GF-D8 (cell line): ENCODE measurements around the gene RSRC1.
"Not testable (repeated sequence)": the region's sequence is repeated elsewhere in the genome, so short reads cannot be mapped to it uniquely, and the experiment has no call there.

Source experiments
- DNase-seq: peaks from one replicate; lab custom pipeline; 2025; lab: John Stamatoyannopoulos, UW

The RSRC1 gene

DNA sequence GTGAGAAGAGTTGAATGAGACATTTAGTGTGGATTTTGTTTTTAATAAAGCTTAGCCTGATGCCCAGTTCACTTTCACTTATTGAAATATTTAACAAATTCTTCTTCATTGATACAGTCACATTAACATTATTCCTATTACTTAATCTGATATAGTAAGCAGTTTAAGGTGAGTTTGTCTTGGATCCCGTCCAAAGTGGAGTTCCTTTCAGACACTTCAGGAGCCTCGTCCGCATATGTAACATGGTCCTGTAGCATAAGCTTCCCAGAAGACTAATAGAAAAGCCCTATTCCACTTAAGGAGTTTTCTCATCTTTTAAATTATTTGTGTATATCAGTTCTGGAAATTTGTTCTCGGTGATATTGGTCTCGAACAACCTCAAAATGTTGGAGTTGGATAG, 421.4 kb downstream of the RSRC1 start:
- no peak for DNase-seq

DNA sequence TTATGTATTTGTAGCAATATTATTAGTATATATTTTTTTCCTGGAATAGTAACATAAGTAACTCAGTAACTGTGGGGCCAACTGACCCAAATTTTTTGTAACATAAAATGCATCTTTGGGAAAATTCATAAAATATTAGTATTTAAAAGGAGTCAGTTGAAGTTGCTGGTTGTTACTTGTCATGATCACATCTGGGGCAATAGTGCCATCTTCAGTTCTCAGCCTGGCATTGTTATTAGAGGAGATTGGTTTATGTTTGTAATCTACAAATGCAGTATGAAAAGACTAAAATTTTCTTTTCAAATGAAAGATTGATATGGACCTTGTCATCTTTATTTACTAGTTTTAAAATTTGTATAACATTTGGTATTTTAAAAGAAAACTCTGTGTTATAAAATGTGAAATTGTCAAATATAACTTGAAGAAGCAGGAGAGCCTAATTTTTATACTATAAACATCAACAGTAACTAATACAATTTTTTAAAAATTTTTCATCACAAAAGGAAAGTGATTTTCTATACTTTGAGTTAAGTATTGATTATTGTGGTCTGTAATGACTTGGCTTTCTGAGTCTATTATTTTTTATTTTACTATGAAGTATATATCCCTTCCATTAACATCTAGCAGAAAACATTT, 422.3 kb downstream of the RSRC1 start:
- DNase-seq, result peak; percentile 12

DNA sequence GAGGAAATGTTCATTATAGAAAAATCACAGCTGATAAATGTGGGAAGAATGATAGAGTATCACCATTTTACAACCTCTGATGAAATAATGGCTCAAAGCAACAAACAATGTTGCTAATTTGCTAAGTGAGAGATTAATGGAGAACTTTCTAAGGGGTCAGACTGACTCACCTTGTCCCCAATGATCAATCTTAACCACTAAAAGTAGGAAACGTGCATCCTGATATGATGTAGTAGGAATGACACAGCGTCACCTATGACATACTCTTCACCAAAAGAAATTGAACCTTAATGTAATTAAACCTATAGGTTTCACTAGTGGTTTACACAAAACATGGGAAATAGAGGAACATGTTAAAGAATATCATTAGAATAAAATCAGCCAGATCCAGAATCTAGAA, 426.0 kb downstream of the RSRC1 start:
- DNase-seq, result no peak

DNA sequence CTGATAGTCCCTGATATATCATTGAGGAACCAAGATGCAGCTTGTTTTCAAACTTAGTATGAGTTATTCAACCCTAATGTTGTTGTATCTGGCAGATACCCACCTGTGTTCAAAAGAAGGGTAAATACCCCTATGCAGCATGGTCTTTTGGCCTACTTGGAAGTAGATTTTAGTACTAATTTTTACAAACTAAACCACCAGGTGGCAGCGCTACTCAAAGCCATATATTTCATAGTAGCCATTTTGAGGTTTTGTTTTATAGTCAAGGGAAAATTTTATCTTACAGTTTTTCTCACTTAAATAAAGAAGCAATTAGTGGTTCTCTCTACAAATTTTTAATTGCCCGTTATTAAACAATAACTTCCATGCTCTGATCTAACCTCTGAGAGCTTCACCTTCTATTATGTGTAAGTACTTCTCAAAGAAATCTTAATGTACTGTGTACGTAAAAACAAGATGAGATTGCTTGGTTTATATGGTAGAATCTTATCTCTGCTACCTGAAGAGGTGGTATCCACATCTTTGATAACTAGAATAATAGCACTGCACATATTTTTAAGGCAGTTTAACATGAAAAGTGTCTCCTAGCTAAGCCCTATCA, 429.6 kb downstream of the RSRC1 start:
- DNase-seq, result no peak

DNA sequence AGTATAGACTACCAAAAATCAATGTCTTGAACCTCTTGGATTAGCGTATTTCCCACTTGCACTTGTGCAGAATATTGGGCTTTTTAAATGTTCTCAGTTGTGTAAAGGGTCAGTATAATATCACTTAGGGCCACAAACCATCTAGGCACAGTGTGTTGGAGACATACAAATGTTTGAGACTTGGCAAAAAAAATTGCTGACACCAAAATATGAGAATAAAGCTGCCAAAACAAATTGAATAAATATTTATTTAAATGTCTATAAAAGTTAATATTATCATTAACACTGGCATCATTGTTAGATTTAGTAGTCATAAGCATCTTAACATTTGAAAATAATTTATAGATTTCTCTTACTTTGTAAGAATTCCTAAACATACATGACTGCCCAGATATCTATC, 430.2 kb downstream of the RSRC1 start:
- DNase-seq, result no peak

DNA sequence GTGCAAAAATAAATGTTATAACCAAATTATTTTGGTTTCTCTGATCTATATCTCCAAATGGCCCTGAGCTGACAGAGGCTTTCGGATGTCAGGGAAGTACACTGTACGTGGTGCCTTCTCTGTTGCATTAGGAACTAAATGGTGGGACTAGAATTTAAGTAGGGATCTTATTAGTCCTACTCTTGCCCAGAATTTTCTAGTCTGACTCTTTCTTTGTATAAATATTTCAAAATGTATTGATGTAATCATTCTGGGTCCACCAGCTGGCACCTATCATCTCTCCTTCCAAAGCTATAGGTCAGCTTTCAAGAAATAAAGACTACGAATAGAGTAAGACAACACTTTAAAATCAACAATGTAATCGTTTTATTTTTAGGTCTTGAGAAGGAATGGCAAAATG, 438.8 kb downstream of the RSRC1 start:
- no peak for DNase-seq

DNA sequence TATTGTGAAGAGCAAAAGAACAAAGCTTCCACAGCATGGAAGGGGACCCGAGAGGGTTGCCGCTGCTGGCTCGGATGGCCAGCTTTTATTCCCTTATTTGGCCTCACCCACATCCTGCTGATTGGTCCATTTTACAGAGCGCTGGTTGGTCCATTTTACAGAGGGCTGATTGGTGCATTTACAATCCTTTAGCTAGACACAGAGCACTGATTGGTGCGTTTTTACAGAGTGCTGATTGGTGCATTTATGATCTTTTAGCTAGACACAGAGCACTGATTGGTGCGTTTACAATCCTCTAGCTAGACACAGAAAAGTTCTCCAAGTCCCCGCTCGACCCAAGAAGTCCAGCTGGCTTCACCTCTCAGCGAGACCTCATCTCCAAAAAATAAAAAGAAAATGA, 440.0 kb downstream of the RSRC1 start:
- DNase-seq, result not testable (repeated sequence)

DNA sequence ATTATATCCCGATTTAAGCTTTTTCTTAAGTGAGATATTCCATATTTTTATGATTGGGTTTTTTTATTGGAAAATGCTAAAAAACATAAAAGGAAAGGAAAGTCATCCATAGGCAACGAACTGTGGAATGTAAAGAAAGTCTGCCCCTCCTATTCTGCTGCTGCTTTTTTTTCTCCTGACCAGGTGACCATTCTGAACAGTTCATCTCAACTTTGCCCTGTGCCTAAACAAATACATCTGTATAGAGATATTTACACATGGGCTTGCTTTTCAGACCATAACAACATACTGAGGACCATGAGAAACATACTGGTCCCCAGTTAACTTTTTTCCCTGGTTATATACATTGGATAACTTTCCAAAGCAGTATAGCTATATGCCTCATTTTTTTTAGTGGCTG, 442.2 kb downstream of the RSRC1 start:
- DNase-seq, result no peak

DNA sequence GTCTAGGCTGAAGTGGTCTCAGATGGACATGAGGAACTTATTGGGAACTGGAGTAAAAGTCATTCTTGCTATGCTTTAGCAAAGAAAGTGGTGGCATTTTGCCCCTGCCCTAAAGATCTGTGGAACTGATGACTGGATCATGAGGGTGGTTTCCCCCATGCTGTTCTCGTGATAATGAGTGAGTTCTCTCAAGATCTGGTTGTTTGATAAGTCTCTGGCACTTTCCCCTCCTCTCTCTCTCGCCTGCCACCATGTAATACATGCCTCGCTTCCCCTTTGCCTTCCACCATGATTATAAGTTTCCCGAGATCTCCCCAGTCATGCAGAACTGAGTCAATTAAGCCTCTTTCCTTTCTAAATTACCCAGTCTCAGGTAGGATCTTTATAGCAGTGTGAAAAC, 449.6 kb downstream of the RSRC1 start:
- DNase-seq, result no peak

DNA sequence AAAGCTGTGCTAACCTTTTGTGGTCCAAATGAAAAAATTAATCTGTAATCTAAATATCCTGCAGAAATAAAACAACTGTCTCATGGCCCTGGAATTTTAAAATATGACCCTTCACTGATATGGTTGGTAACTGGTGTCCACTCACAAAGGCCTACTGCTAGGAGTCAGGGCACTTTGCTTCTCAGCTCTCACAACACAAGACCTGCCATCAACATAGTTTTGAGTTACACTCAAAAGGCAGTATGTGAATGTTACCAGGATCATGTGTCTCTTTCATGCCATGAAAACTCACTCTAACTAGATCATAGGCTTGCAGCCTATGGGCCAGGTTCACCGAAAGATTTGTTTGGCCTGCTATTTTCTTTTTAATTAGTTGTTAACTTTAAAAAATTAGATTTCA, 451.1 kb downstream of the RSRC1 start:
- no peak for DNase-seq

DNA sequence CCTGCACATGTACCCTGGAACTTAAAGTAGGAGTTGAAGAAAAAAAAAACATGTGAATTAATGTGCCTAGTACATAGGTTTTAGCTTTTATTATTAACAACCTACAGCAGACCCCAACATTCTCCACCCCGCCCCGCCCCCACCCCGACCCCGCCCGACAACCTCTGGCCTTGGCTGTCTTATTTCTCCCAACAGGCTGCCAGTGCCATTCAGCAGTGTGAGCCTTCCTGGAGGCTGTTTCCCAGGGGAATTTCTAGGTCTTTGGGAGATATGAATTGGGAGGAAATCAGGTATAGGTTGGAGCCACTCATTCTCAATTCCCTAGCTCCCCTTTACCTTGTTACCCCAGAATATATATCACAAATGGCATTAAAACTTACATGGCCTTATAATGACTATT, 452.8 kb downstream of the RSRC1 start:
- no peak for DNase-seq

DNA sequence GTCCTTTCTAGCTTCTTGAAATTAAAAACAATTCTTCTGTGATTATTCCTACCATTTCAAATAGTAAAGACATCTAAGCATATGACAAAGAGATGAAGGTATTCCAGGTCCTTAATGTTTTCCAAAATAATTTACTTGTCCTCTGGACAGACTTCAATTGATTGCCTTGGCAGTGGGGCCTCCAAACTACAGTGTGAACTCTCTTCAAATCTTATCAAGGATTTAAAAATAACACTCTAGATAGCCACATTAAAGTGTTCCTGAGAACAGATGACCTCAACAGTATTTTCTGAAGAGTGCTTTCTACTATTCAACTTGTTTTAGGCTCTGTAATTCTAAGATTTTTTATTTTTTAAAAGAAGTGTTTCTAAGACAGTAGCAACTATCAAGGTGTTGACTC, 453.2 kb downstream of the RSRC1 start:
- no peak for DNase-seq

DNA sequence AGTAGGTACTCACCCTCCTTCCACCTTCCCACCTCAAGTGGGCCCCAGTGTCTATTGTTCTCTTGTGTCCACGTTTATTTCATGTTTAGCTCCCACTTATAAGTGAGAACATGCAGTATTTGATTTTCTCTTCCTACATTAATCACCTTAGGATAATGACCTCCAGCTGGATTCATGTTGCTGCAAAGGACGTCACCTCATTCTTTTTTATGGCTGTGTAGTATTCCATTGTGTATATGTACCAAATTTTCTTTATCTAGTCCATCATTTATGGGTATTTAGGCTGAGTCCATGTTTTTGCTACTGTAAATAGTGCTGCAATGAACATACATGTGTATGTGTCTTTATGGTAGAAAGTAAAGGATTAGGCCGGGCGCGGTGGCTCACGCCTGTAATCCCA, 455.2 kb downstream of the RSRC1 start:
- no peak for DNase-seq

DNA sequence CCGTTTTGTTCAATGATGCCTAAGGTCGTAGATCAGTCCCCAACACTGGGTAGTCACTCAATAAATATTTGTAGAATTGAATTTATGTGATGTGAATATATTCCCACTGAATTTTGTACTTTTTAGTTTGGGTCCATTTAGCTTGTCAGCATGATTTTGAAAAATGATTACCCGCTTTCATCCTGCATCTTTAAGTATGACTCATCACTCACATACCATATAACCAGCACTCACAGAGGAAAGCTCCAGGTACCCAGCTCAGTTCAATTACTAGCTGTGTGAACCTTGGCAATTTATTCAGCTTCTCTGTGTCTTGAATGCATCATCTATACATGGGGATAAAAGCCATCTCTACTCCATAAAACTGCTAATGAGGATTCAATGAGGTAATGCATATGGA, 458.9 kb downstream of the RSRC1 start:
- DNase-seq, result no peak

DNA sequence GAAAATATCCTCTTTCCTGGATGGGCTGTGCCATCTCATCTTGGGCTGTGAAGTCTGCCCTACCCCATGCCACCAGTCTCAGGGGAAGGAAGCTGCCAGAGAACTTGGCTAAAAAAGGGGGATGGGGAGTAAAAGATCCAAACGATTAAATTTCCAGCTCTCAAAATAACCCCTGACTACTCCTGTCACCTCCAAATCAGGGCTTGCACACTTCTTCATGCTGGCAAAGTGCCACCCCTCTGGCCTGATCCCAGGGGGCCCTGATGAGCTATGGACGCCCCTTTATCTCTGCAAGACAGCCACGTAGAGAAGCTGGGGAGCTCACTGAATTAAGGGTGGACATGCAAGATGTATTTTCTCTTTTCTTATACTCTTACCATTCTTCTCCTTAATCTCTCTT, 459.9 kb downstream of the RSRC1 start:
- DNase-seq, result no peak

DNA sequence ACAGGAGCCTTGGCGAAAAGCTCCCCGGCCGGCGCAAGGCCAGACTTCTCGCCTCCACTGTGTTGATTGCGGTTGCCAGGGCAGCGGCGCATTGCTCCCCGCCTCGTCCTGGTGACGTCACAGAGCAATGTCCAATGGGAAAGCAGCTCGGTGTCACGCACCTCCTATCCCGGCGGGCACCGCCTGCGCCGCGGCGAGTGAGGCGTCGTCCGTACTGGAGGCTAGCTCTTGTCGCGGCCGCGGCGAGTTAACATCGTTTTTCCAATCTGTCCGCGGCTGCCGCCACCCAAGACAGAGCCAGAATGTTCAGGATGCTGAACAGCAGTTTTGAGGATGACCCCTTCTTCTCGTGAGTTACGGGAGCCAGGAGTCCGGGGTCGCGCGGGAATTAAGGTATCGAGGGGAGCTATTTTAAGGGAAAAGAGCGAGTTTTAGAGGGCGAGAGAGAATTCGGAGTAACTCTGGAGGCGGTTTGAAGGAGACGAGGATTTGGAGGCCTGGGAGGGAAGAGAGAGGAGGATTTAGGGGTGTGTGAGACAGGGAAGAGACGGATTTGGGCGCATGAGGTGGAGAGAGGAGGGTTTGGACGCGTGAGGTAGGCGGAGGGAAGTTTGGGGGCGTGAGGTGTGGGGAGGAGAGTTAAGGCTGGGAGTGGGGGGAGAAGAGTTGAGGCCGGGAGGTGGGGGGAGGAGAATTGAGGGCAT, 461.3 kb downstream of the RSRC1 start, which contains the start of gene MLF1:
Gene MLF1 (plus strand): TSS at position 196 of the 704 bp plus-strand sequence. CDS start 107 bp downstream, at position 303.
- DNase-seq, result no peak

DNA sequence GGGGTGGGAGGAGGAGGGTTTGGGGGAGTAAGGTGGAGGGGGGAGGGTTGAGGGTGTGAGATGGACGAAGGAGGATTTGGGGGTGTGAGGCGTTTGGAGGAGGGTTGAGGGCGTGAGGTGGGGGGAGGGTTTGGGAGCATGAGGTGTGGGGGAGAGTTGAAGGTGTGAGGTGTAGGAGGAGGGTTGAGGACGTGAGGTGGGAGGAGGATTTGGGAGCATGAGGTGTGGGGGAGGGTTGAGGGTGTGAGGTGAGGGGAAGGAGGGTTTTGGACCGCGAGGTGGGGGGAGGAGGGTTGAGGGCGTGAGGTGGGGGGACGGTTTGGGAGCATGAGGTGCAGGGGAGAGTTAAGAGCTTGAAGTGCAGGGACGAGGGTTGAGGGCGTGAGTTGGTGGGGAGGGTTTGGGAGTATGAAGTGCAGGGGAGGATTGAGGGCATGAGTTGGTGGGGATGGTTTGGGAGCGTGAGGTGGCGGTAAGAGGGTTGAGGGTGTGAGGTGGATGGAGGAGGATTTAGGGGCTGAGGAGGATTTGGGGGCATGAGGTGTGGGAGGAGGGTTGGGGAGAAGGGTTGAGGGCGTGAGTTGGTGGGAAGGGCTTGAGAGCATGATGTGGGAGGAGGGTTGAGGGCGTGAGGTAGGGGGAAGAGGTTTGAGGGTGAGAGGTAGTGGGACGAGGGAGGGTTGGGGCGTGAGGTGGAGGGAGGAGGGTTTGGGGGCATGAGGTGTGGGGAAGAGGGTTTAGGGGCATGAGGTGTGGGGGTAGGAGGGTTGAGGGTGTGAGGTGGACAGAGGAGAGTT, 462.3 kb downstream of the RSRC1 start:
- no peak for DNase-seq

DNA sequence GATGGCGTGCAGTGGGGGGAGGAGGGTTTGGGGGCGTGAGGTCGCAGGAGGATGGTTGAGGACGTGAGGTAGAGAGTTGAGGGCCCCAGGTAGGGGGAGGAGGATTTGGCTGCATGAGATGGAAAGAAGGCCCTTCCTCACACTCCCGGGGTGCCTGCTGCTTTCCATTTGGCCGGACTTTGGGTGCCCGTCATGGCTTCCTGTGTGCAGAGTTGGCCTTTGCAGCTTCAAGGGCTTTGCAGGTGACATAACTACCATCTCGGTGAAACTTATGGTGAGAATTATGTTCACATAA, 462.8 kb downstream of the RSRC1 start:
- DNase-seq, result no peak

DNA sequence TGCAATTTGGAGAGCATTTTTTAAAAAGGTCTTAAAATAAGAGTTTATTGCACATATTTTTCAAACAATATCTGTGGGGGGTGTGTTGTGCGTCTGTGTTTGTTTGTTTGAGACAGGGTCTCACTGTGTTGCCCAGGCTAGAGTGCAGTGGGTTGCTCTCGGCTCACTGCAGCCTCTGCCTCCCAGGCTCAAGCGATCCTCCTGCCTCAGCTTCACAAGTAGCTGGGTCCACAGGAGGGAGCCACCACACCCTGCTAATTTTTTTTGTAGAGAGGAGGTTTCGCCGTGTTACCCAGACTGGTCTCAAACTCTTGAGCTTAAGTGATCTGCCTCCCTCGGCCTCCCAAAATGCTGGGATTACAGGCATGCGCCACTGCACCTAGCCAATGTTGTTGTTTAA, 463.8 kb downstream of the RSRC1 start:
- DNase-seq, result no peak

DNA sequence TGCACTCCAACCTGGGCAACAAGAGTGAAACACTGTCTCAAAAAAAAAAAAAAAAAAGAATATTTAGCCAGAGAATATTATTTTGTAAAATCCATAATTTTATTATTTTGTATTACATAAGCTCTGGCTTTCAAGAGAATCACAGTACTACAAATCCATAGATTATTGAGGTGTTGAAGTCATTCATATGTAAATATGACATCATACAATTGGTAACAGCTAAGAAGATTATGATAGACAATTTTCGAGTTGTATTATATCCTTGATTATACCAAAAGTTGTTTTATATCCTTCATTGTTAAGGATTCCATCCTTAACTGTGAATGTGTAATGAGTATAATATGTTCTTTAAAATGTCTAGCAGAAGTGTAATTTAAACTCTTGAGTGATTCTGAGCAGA, 464.8 kb downstream of the RSRC1 start:
- DNase-seq, result no peak

DNA sequence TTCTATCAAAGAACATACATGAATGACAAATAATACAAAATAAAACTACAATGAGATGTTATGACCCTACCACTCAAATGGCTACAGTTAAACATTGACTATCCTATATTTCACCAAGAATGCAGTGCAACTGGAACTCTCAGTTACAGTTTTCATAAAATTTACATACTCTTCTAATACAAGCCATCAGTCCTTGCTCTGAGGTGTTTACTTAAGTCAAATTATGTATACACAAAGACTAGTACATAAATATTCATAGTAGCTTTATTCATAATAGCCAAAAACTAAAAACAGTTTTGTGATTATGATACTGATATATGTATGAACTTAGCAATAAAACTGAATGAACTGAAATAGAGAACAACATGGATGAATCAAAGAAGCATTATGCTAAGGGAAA, 480.3 kb downstream of the RSRC1 start:
- DNase-seq, result no peak
